ENCODE results near the gene C1orf210.
A peak's percentile ranks its signal among the peaks of the same experiment; 100 is the strongest.

C1orf210 gene

GRCh38 chr1:43329995-43330751 is 44.8 kb upstream of the C1orf210 start:
- H3K9me3 ChIP-seq (replicated peaks in 1 of 2; ENCODE audit: control insufficient read depth in 2 of 2, insufficient read depth in 1 of 2, low read depth in 1 of 2, low read length in 2 of 2) = peaks cover 2 to 6% of the 10 kb centered on the region in 2 donors
- no peak overlapping the region for H2BK5ac ChIP-seq (ENCODE audit: low read length)
- H2BK12ac ChIP-seq (ENCODE audit: low read length) = no peak overlapping the region
- peak overlapping the region; percentile 57 for H2AFZ ChIP-seq (ENCODE audit: low read length)
- H3K79me1 ChIP-seq (ENCODE audit: low read depth, low read length) = no peaks in the 10 kb centered on the region
- no peak overlapping the region for H2AK5ac ChIP-seq (ENCODE audit: low read depth, low read length)
- no peaks in the 10 kb centered on the region for H3K36me3 ChIP-seq (replicated peaks in 1 of 2; ENCODE audit: control insufficient read depth in 2 of 2, insufficient read depth in 2 of 2, low read length in 2 of 2)
- no peak overlapping the region for H3K4ac ChIP-seq (ENCODE audit: low read length)
- no peak overlapping the region for H3K4me3 ChIP-seq (ENCODE audit: low read length in 2 of 2)
- no peak overlapping the region for H3K9ac ChIP-seq (ENCODE audit: low read depth, low read length, poor library complexity)
- no peak overlapping the region for H3K27ac ChIP-seq (replicated peaks; ENCODE audit: low read length)
- no peak overlapping the region for H3K4me2 ChIP-seq (ENCODE audit: insufficient read depth, low read length, poor library complexity, severe bottlenecking)
- no peak for DNase-seq (ENCODE audit: low spot score)
- no peak overlapping the region for H2BK120ac ChIP-seq (ENCODE audit: low read depth, low read length)
- H4K91ac ChIP-seq (ENCODE audit: low read depth, low read length, poor library complexity) = no peak overlapping the region
- no peak overlapping the region for H3K14ac ChIP-seq (ENCODE audit: low read length)
- no peaks in the 10 kb centered on the region for H3K27me3 ChIP-seq (ENCODE audit: control insufficient read depth in 3 of 3, insufficient read depth in 3 of 3, low read depth in 1 of 3, low read length in 3 of 3)
- H2BK15ac ChIP-seq (ENCODE audit: low read length) = no peak overlapping the region
- H4K8ac ChIP-seq (ENCODE audit: low read depth, low read length) = peak overlapping the region; percentile 26
- no CpG with 5 or more reads among the region's 6 CpGs for WGBS, 2 donors (ENCODE audit: extremely low coverage in 2 of 2, insufficient read length in 2 of 2, insufficient replicate concordance in 1 of 2)
- H3K23ac ChIP-seq (ENCODE audit: low read depth, low read length, poor library complexity) = no peak overlapping the region
- H3K4me1 ChIP-seq (ENCODE audit: control insufficient read depth in 2 of 2, insufficient read depth in 1 of 2, low read depth in 1 of 2, low read length in 2 of 2) = peaks cover 0 to 3% of the 10 kb centered on the region in 2 donors
- no peak overlapping the region for H3K18ac ChIP-seq (ENCODE audit: low read length)

GRCh38 chr1:43327549-43328292 is 42.3 kb upstream of the C1orf210 start:
- H2BK5ac ChIP-seq (ENCODE audit: low read length) = no peak overlapping the region
- H3K27me3 ChIP-seq (ENCODE audit: control insufficient read depth in 3 of 3, insufficient read depth in 3 of 3, low read depth in 1 of 3, low read length in 3 of 3) = no peaks in the 10 kb centered on the region
- H3K9me3 ChIP-seq (replicated peaks in 1 of 2; ENCODE audit: control insufficient read depth in 2 of 2, insufficient read depth in 1 of 2, low read depth in 1 of 2, low read length in 2 of 2) = peaks cover 3 to 6% of the 10 kb centered on the region in 2 donors
- DNase-seq (ENCODE audit: low spot score) = no peak
- no peak overlapping the region for H2BK15ac ChIP-seq (ENCODE audit: low read length)
- no peak overlapping the region for H2AFZ ChIP-seq (ENCODE audit: low read length)
- H3K79me1 ChIP-seq (ENCODE audit: low read depth, low read length) = no peaks in the 10 kb centered on the region
- no peak overlapping the region for H4K8ac ChIP-seq (ENCODE audit: low read depth, low read length)
- H2AK5ac ChIP-seq (ENCODE audit: low read depth, low read length) = no peak overlapping the region
- H3K4me2 ChIP-seq (ENCODE audit: insufficient read depth, low read length, poor library complexity, severe bottlenecking) = no peak overlapping the region
- no peak overlapping the region for H3K14ac ChIP-seq (ENCODE audit: low read length)
- no peak overlapping the region for H3K18ac ChIP-seq (ENCODE audit: low read length)
- H3K4me3 ChIP-seq (ENCODE audit: low read length in 2 of 2) = no peak overlapping the region
- H3K36me3 ChIP-seq (replicated peaks in 1 of 2; ENCODE audit: control insufficient read depth in 2 of 2, insufficient read depth in 2 of 2, low read length in 2 of 2) = no peaks in the 10 kb centered on the region
- H3K4me1 ChIP-seq (ENCODE audit: control insufficient read depth in 2 of 2, insufficient read depth in 1 of 2, low read depth in 1 of 2, low read length in 2 of 2) = peaks cover 0 to 3% of the 10 kb centered on the region in 2 donors
- no CpG with 5 or more reads among the region's 1 CpG for WGBS, 2 donors (ENCODE audit: extremely low coverage in 2 of 2, insufficient read length in 2 of 2, insufficient replicate concordance in 1 of 2)
- H2BK120ac ChIP-seq (ENCODE audit: low read depth, low read length) = no peak overlapping the region
- no peak overlapping the region for H3K9ac ChIP-seq (ENCODE audit: low read depth, low read length, poor library complexity)
- H3K23ac ChIP-seq (ENCODE audit: low read depth, low read length, poor library complexity) = no peak overlapping the region
- H3K27ac ChIP-seq (replicated peaks; ENCODE audit: low read length) = no peak overlapping the region
- H2BK12ac ChIP-seq (ENCODE audit: low read length) = no peak overlapping the region
- H3K4ac ChIP-seq (ENCODE audit: low read length) = no peak overlapping the region
- H4K91ac ChIP-seq (ENCODE audit: low read depth, low read length, poor library complexity) = no peak overlapping the region

- Histone ChIP-seq H3K27ac (replicated peaks; ENCODE audit: low read length) (no peak overlapping the region), H2AK5ac (ENCODE audit: low read depth, low read length) (no peak overlapping the region), H2BK15ac (ENCODE audit: low read length) (no peak overlapping the region), H3K4ac (ENCODE audit: low read length) (no peak overlapping the region), H3K36me3 (replicated peaks in 1 of 2; ENCODE audit: control insufficient read depth in 2 of 2, insufficient read depth in 2 of 2, low read length in 2 of 2) (no peaks in the 10 kb centered on the region), H3K4me1 (ENCODE audit: control insufficient read depth in 2 of 2, insufficient read depth in 1 of 2, low read depth in 1 of 2, low read length in 2 of 2) (peaks cover 0 to 3% of the 10 kb centered on the region in 2 donors), H3K27me3 (ENCODE audit: control insufficient read depth in 3 of 3, insufficient read depth in 3 of 3, low read depth in 1 of 3, low read length in 3 of 3) (no peaks in the 10 kb centered on the region), H3K79me1 (ENCODE audit: low read depth, low read length) (no peaks in the 10 kb centered on the region), H3K14ac (ENCODE audit: low read length) (no peak overlapping the region), H2BK120ac (ENCODE audit: low read depth, low read length) (no peak overlapping the region), H3K9me3 (replicated peaks in 1 of 2; ENCODE audit: control insufficient read depth in 2 of 2, insufficient read depth in 1 of 2, low read depth in 1 of 2, low read length in 2 of 2) (peaks cover 3 to 6% of the 10 kb centered on the region in 2 donors), H3K18ac (ENCODE audit: low read length) (no peak overlapping the region), H2BK12ac (ENCODE audit: low read length) (no peak overlapping the region), H3K4me3 (ENCODE audit: low read length in 2 of 2) (no peak overlapping the region), H3K4me2 (ENCODE audit: insufficient read depth, low read length, poor library complexity, severe bottlenecking) (no peak overlapping the region), H3K9ac (ENCODE audit: low read depth, low read length, poor library complexity) (no peak overlapping the region), H3K23ac (ENCODE audit: low read depth, low read length, poor library complexity) (no peak overlapping the region), H2AFZ (ENCODE audit: low read length) (no peak overlapping the region), H4K8ac (ENCODE audit: low read depth, low read length) (no peak overlapping the region), H2BK5ac (ENCODE audit: low read length) (no peak overlapping the region), H4K91ac (ENCODE audit: low read depth, low read length, poor library complexity) (no peak overlapping the region)
- DNase-seq (ENCODE audit: low spot score) = no peak
Measured at GRCh38 chr1:43325381-43325780, 40.0 kb upstream of the C1orf210 start.

- H3K4me1 ChIP-seq (ENCODE audit: control insufficient read depth in 2 of 2, insufficient read depth in 1 of 2, low read depth in 1 of 2, low read length in 2 of 2) = no peaks in the 10 kb centered on the region
- H3K36me3 ChIP-seq (replicated peaks in 1 of 2; ENCODE audit: control insufficient read depth in 2 of 2, insufficient read depth in 2 of 2, low read length in 2 of 2) = no peaks in the 10 kb centered on the region
- H3K4me3 ChIP-seq (ENCODE audit: low read length in 2 of 2) = no peak overlapping the region
- WGBS, 2 donors (ENCODE audit: extremely low coverage in 2 of 2, insufficient read length in 2 of 2, insufficient replicate concordance in 1 of 2) = no CpG with 5 or more reads among the region's 1 CpG
- no peak overlapping the region for H2AFZ ChIP-seq (ENCODE audit: low read length)
- no peak overlapping the region for H3K18ac ChIP-seq (ENCODE audit: low read length)
- no peak for DNase-seq (ENCODE audit: low spot score)
- H3K4me2 ChIP-seq (ENCODE audit: insufficient read depth, low read length, poor library complexity, severe bottlenecking) = no peak overlapping the region
- H3K4ac ChIP-seq (ENCODE audit: low read length) = no peak overlapping the region
- no peak overlapping the region for H2BK15ac ChIP-seq (ENCODE audit: low read length)
- no peaks in the 10 kb centered on the region for H3K79me1 ChIP-seq (ENCODE audit: low read depth, low read length)
- H3K9ac ChIP-seq (ENCODE audit: low read depth, low read length, poor library complexity) = no peak overlapping the region
- H3K23ac ChIP-seq (ENCODE audit: low read depth, low read length, poor library complexity) = no peak overlapping the region
- no peak overlapping the region for H2AK5ac ChIP-seq (ENCODE audit: low read depth, low read length)
- no peak overlapping the region for H4K8ac ChIP-seq (ENCODE audit: low read depth, low read length)
- no peak overlapping the region for H2BK12ac ChIP-seq (ENCODE audit: low read length)
- H3K14ac ChIP-seq (ENCODE audit: low read length) = no peak overlapping the region
- no peak overlapping the region for H4K91ac ChIP-seq (ENCODE audit: low read depth, low read length, poor library complexity)
- no peak overlapping the region for H3K27ac ChIP-seq (replicated peaks; ENCODE audit: low read length)
- peaks cover 3 to 6% of the 10 kb centered on the region in 2 donors for H3K9me3 ChIP-seq (replicated peaks in 1 of 2; ENCODE audit: control insufficient read depth in 2 of 2, insufficient read depth in 1 of 2, low read depth in 1 of 2, low read length in 2 of 2)
- H2BK5ac ChIP-seq (ENCODE audit: low read length) = no peak overlapping the region
- no peaks in the 10 kb centered on the region for H3K27me3 ChIP-seq (ENCODE audit: control insufficient read depth in 3 of 3, insufficient read depth in 3 of 3, low read depth in 1 of 3, low read length in 3 of 3)
- H2BK120ac ChIP-seq (ENCODE audit: low read depth, low read length) = no peak overlapping the region
Measured at GRCh38 chr1:43324810-43325209, 39.4 kb upstream of the C1orf210 start.
